GM21529 (cell line): ENCODE results near the gene CREB5.
"Not testable (repeated sequence)": the region's sequence is repeated elsewhere in the genome, so short reads cannot be mapped to it uniquely, and the experiment has no call there.

ENCODE experiments used
- ATAC-seq: cut with Tn5 transposase; IDR thresholded peaks from one replicate; pipeline ENCODE4 v1.9.1; 2021; ENCODE audit not compliant: unreplicated experiment

Gene CREB5

DNA sequence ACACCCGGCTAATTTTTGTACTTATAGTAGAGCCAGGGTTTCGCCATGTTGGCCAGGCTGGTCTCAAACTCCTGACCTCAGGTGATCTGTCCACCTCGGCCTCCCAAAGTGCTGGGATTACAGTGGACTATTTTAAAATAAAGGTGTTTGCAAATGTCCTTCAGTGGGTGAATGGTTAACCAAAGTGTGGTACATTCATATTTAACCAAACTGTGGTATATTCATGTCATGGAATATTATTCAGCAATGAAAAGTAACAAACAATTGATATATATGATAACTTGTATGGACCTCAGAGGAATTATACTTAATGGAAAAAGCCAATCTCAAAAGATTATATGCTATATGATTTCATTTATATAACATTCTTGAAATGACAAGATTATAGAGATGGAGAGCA lies 190.0 kb downstream of the CREB5 start:
- ATAC-seq = no peak

DNA sequence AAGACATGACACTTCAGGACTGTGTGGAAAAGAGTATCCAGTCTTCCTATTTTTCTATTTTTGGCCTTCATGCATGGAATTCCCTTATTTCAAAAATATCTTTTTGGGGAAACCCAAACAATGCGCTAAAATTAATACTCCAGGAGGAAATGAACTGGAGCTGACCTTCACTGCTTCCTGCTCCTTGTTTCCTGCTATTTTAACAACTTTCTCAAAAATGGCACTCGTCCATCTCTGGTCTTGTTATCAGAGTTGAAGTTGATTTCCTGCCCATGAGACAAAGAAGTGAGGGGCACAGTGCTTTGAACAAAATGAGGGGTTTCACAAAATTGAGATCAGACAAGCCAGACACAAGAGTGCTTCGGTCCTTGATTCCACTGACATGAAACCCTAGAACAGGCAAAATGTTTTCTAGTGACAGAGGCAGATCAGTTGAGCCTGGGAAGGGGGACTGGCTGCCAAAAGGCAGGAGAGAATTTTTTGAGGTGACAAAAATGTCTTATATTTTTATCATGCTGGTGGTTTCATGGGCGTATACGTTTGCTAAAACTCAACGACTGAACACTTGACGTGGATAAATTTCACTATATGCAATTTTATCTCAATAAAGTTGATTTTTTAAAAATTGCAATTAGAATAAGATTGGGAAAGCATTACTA lies 193.2 kb downstream of the CREB5 start:
- no peak for ATAC-seq

DNA sequence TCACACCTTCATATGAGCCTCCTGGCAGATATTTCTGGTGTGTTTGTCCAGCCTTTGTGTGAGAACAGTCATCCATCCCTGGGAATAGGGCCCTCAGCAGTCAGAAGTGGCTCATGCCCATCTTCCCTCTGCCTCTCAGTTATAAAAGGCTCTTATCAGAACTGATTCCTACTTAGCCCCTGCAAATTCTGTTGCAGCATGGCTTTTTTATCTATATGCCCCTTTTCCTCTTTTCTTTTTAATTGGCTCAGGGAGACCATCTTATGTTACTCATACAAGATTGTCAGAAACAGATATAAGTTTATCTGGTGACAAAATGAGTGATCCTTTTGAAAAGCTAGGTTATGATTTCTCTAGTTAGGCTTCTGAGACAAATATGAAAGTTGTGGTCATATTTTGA lies 194.1 kb downstream of the CREB5 start:
- no peak for ATAC-seq

DNA sequence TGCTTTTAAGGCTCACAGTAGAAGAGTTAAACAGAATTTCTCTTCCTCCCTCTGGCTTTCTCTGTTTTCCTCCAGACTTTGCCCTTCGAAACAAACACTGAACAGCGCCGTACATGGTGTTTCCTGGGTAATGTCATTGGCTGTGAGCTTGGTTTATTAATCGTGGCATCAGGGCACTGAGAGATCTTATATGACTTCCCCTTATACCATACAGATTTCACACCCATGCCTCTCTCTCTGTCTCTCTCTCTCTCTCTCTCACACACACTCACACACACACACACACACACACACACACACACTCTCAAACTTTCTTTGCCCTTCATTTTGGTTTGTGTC lies 195.5 kb downstream of the CREB5 start:
- no peak for ATAC-seq

DNA sequence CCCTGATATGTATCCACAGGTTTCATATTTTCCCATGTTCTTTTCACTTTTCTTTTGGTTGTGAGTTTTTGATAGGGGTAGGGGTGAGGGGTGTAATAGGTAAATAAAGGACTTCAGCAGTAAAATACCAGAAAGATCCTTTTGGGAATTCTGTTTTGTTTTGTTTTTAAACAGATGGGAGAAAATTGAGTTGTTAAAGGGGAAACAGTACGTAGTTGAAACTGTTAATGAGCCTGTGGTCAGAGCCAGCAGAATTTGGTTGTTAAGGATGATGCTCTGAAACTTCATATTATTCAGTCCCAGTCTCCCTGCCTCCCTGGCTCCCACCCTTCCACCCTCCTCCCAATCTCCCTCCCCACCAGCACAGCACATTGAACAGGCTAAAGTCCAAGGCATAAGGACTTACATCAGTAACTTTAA lies 195.9 kb downstream of the CREB5 start:
- no peak for ATAC-seq

DNA sequence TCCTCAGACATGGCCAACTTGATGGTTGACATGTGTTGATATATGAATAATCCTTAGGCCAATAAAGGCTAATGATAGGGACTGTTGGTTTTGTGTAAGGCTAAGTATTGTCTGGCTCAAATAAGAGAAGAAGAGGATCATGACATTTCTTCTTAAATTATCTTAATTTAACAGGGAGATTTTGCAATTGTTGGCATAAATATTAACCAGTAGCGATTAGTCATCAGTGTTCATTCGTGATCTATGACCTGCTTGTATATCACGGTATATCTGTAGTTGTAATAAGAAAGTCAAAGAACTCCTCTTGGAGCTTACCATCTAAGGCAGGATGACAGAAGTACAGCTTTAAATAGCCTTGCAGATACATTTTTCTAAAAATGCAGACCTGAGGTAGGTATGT lies 196.4 kb downstream of the CREB5 start:
- no peak for ATAC-seq

DNA sequence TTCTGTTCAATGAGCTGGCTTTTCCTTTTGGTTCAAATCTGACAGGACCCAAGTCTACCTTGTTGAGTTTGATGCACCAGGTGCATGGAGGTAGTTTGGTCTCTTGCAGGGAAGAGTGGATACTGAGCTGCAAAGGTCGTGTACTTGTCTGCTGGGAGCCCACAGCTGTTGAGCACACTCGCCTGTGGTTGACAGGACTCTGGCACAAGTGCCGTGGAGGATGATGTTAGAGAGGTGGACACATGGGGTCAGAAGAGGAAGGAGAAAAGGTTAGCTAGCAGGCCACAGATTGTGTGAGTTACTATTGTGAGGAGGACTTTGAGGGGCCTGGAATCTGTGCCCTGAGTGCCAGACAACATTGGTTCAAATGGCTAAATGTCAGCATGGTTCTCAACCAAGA lies 197.3 kb downstream of the CREB5 start:
- no peak for ATAC-seq

DNA sequence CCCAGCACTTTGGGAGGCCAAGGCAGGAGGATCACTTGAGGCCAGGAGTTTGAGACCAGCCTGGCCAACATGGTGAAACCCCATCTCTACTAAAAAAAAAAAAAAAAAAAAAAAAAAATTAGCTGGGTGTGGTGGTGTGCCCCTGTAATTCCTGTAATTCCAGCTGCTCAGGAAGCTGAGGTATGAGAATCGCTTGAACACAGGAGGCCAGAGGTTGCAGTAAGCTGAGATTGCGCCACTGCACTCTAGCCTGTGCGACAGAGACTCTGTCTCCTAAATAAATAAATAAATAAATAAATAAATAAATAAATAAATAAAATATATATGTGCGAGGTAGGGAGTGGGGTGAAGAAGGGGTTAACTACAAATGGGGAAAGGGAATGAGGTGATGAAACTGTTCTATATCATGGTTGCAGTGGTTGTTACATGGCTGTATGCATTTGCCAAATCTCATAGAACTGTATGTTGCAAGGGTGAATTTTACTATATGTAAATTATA lies 199.1 kb downstream of the CREB5 start:
- not testable (repeated sequence) for ATAC-seq

DNA sequence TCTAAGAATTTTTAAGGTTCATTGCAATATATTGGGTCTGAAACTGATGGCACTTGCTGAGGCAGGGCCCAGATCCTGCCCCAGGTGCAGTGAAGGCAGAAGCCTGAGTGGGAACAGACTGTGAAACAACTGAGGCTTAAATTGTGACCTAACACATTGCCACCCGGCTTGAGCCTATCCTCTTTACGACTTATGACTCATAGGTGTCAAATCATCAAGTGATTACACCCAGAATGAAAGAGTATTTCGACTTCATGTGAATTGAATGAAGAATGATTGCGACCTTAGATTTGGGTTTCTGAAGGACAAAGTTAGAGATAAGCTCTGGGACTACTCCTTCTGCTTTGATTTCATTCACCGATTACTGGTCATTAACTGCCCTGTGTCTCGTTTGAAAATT lies 200.9 kb downstream of the CREB5 start:
- no peak for ATAC-seq

DNA sequence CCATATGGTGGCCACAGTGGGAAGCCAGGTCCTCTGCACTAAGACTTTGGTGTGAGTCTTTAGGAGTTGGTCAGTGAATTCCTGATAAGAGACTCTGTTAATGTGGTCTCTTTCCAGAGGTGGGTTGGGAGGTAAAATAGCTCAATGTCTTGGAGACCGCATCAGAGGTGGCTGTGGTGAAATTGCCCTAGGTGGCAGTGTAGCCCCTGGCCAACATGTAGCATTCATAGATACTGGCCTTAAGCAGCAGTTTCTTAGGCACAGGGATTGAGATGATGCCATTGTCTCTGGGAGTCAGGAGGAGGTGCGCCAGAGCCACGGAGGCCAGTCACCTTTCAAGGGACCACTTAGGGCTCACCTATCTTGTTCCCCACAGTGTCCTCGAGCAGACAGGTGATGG lies 202.8 kb downstream of the CREB5 start:
- no peak for ATAC-seq

DNA sequence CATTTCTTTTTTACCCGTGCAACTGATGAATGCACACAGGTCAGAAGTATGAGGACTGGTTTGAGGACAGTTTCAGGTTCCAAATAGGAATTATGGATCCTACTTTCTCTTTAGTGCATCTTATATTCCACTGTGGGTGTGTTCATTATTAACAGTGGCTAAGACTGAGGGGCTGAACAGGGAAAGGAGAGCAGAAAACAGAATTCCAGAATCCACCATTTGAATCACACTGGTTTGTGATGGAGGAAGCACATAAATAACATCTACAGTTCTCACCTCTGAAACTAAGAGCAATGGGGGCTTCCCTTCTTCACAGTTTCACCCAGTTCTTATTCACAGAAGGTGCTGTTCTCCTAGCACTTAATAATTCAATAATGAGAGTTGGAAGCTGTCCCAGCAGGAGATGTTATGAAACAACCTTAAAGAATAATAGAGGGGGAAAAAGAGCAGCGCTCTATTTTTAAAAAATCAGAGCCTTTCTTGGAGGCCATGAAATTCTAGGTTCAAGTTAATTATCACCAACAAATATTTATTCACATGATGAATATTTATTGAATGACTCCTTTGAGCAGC lies 205.1 kb downstream of the CREB5 start:
- ATAC-seq = no peak

DNA sequence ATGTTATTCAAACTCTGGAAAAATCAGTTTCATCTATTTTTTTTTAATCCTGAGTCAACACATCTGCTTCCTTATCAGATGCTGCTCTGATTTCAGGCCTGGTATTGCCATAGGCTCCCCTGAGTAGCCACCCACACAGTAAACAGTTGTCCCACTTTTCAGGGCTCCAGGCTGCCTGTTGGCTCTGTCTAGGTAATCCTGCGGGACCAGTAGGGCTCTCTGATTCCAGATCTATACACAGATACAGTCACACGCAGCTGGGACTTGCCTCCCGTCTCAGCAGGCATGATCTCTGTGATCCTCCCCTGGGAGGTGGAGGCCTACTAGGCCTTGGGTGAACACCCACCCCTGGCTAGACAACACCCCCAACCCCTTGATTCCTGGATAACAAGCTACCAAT lies 206.1 kb downstream of the CREB5 start:
- ATAC-seq = no peak

DNA sequence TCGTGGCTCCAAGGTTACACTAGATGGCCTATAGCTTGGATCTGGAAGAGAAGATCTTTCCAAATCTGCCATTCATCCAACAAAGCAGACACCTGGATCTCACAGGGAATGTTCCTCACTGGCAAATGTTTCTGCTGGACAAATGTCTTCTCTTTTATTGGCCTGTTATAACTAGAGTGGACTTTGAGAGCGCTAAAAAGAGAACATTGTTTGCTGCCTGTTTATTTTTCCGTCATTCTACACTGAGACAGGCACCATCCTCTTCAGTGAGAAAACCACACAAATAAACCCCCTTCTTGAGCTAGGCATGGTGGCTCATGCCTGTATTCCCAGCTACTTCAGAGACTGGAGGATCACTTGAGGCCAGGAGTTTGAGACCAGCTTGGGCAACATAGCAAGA lies 206.9 kb downstream of the CREB5 start:
- ATAC-seq = no peak

DNA sequence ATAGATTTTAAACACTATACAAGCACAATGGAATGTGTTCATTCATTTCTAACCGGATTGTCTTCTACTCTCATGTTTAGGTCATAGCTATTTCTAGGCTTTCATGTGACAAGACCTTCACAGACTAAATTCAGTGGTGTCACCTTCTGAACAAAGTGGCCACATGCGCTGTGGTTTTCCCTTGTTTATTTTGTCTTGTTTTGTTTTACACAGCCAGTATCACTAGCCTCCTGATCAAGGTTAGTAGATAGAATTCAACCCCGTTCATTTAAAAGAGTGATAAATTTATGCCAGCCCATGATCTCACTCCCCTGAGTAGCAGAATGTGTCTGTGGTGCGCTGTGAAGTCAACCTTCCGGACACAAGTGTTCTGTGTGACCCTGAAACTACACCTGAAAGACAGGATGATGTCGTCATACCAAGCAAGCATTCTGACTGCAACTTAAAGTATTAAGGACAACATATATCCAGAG lies 209.1 kb downstream of the CREB5 start:
- ATAC-seq = peak; percentile 68

DNA sequence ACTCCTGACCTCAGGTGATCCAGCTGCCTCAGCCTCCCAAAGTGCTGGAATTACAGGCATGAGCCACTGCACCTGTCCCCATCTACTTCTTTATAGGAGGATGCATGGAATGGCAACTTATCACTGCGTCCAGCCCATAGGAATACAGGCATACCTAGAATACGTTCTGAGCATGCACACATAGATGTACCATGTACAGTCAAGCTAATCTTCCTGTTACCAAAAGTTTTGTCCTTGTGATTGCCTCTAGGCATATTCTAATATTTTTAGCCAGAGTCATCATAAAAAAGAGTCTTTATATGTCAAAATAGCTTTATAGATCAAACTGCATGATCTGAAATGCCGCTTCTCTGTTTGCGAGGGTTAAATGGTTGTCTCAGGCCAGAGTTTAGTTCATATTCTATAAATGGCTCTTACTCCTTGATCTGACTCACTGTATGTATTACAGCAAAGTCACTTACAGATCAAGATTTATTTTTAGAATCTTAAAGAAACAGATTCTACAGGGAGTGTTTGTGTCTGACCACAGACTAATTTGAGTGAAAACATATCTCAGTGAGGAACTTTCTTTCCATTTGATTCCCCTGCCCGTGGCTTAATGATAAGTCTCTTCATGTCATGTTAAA lies 210.9 kb downstream of the CREB5 start:
- ATAC-seq = no peak

DNA sequence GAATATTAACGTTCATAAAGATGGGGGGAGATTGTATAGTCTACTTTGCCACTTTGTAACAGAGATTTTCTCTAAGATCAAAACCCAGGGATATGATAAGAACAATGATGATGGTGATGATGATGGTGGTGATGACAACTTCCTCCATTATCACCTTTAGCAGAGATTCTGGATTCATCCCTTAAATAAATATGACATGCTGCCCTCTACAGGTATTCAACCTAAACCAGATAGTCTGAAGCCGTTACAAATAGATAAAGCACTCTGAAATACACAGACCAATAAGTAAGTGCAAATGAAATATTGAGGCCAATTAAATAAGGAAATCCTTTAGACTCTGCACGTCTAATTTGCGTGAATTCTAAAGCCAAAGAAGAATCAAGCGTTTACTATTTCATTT lies 211.5 kb downstream of the CREB5 start:
- ATAC-seq = no peak

DNA sequence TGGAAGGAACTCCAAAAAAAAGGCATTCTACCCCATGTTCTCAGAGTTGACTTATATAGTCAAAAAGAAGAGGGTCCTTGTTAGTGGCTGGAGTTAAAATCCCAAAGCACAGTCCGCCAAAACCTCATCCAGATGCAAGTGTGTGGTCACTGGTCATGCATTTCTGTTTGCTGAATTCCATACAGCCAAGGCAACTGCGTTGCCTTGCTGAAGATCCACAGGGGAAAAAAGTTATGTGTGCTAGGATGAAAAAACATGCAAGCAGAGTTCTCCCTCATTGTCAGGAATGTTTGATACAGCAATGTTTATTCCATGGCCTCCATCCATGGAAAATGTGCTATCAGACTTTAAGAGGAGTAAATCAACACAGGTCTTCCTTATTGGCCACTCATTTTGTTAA lies 213.1 kb downstream of the CREB5 start:
- ATAC-seq = no peak

DNA sequence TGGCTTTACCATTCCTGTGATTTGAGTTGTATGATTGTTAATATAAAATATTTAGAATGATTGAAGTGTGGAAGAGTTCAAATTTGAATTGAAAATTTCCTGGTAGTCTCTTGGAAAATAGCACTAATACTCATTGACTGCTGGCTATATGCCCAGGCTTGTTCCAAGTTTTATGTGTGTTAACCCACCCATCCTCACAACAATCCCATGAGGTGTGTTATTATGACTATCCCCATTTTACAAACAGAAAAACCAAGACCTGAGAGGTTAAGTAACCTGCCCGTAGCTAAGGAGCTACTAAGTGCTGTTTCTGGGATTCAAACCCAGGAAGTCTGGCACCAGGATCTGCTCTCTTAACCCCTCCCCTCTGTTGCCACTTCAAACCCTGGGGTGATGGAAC lies 213.9 kb downstream of the CREB5 start:
- ATAC-seq = no peak

DNA sequence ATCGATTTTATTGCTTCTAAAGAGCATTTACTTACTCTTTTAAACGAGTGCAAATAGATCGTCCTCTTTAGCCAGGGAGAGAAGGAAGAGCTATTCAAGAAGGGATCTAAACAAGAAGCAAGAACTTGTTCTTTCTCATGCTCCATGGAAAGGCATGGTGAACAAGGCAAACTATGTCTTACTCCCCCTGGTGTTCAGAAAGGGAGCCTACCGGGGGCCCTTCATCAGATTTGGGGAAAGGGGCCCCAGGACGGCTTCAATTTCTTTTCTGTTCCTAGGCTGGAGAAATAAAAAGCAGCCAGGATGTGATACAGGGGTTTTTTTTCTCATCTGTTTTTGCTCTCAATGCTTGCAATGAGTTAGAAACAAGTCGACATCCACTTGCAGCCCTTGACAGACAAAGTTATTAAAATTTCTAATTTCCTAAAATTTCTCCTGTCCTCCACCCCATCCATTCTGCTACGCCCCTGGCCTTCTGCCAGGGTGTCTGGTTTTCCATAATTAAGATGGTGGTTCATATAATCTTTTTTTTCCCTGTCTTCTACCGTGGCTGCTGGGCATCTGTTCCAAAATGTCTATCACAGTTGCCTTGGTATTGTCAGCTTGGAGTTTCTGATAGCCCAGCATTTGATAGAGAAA lies 214.4 kb downstream of the CREB5 start:
- ATAC-seq = peak; percentile 67

DNA sequence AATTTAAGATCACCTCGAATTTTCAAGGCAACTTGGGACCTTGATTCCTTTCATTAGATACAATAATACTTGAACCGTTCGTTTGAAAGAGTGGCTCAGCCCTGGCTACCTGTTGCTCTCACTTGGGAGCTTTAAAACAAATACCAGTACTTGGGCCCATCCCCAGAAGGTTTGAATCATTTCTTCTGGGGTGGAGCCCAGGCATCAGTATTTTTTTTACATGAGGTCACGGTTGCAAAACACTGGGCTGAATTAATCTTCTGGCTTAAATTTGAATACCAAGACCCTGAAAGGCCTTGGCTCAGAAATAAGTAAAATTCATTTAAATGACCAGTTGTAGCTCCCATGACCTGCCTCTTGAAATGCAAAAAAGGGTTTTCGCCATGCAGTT lies 214.9 kb downstream of the CREB5 start:
- ATAC-seq = no peak

DNA sequence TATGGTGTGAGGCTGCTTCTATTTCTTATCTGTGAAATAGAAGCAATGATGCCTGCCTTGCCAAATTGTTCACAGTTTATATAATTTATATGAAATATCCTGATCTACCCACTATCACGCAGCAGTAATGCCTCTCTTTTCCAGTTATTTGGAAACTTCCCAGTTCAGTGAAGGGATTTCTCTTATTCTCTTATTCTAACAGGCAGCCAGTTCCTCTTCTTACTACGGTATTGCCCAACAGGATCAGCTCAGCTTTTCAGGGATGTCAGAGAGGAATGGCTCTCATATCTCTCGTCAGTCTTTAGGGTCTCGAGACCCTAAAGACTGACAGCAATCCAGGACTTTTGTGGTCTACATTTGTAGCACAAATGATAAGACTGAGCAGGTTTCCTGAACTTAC lies 215.6 kb downstream of the CREB5 start:
- ATAC-seq = no peak

DNA sequence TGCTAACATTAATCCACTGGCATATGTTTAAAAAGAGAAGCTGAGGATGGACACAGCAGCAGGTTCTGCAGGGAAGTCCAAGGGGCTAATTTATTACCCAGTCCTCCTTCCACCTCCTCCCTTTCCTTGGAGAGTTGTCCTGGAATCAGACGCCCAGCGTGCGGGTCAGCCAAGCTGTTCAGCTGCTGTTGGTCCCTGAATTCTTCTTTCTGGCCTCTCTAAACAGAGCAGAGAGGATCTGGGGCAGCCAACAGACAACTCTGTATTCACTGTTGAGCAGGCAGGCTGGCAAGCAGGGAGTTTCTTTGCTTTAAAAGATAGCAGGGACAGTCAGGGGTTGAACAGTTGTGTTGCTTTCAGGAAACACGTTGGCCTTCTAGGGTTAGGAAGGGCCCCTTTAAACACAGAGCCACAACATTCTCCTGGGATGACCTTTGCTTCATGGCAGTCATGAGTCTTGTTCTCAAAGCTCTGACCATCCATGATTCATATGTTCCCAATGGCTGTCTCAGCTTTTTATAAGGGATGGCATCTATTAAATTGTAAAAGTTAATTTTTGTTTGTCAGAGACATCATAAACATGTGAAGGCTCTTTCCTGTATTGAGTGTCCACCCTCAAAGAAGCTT lies 217.0 kb downstream of the CREB5 start:
- ATAC-seq = no peak
